Liver (tissue), 3 donors: ENCODE results near the gene SIKE1.

Source experiments
- FOXA1 ChIP-seq: IDR thresholded peaks from 2 replicates; pipeline ENCODE4 v1.6.1; 2016; ENCODE audit warnings: antibody characterized with exemption
- GABPA ChIP-seq, 2 donors: IDR thresholded peaks in 1 of 2; conservative IDR thresholded peaks in 1 of 2; 2 replicates each; pipeline ENCODE4 v1.6.1; 2016; ENCODE audit warnings: antibody characterized with exemption in 2 of 2, mild to moderate bottlenecking in 1 of 2, moderate library complexity in 1 of 2
- HNF4A ChIP-seq, 2 donors: conservative IDR thresholded peaks; 2 replicates each; pipeline ENCODE4 v1.6.1; 2016; ENCODE audit warnings: antibody characterized with exemption in 2 of 2, mild to moderate bottlenecking in 2 of 2
- HNF4G ChIP-seq: IDR thresholded peaks from 2 replicates; pipeline ENCODE4 v1.6.1; 2016; ENCODE audit warnings: antibody characterized with exemption
- JUND ChIP-seq, 2 donors: IDR thresholded peaks; 2 replicates each; pipeline ENCODE4 v1.6.1; 2016; ENCODE audit warnings: antibody characterized with exemption in 2 of 2
- RAD21 ChIP-seq, 2 donors: IDR thresholded peaks; 2 replicates each; pipeline ENCODE4 v1.6.1; 2016; ENCODE audit warnings: antibody characterized with exemption in 2 of 2, mild to moderate bottlenecking in 2 of 2
- RXRA ChIP-seq, 2 donors: IDR thresholded peaks; 2 replicates each; pipeline ENCODE4 v1.6.1; 2017 to 2018; ENCODE audit warnings: antibody characterized with exemption in 2 of 2, mild to moderate bottlenecking in 1 of 2
- SP1 ChIP-seq: IDR thresholded peaks from 2 replicates; pipeline ENCODE4 v1.6.1; 2018; ENCODE audit warnings: antibody characterized with exemption, mild to moderate bottlenecking
- YY1 ChIP-seq: IDR thresholded peaks from 2 replicates; pipeline ENCODE4 v1.6.1; 2016; ENCODE audit warnings: antibody characterized with exemption, mild to moderate bottlenecking
- TF ChIP-seq, protein P1 (sequence below): fragments of 150-350 bp; IDR thresholded peaks from 2 replicates; pipeline ENCODE4 v1.5.1; 2017; ENCODE audit warnings: improper control_type of control experiment, low read depth, low read length; ENCODE audit not compliant: missing input control
- TF ChIP-seq, protein P2 (sequence below): IDR thresholded peaks from 2 replicates; pipeline ENCODE4 v1.6.1; 2016; ENCODE audit warnings: antibody characterized with exemption
- TF ChIP-seq, protein P3 (sequence below): IDR thresholded peaks from 2 replicates; pipeline ENCODE4 v1.6.1; 2016; ENCODE audit warnings: antibody characterized with exemption
- TF ChIP-seq, protein P4 (sequence below): IDR thresholded peaks from 2 replicates; pipeline ENCODE4 v1.6.1; 2016; ENCODE audit warnings: antibody characterized with exemption, mild to moderate bottlenecking
- TF ChIP-seq, protein P5 (sequence below): IDR thresholded peaks from 2 replicates; pipeline ENCODE4 v1.6.1; 2016; ENCODE audit warnings: antibody characterized with exemption
- donor health status: healthy.
- donor health status: healthy.

DNA sequence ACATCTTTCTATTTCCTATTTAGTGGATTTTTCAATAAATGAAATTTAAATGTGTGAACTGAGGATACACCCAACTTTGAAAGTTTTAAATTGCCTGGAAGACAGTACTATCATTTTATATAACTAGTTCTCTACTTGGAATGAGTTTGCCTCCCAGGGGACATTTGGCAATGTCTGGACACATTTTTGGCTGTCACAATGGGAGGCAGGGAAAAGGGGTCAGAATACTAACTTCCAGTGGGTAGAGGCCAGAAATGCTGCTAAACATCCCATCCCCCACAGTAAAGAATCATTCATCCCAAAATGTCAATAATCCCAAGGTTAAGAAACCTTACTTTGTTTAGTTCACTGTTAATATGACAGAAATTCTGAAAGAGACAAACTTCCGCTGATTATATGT lies 50.7 kb downstream of the SIKE1 start:
- TF ChIP-seq, protein P1, sequence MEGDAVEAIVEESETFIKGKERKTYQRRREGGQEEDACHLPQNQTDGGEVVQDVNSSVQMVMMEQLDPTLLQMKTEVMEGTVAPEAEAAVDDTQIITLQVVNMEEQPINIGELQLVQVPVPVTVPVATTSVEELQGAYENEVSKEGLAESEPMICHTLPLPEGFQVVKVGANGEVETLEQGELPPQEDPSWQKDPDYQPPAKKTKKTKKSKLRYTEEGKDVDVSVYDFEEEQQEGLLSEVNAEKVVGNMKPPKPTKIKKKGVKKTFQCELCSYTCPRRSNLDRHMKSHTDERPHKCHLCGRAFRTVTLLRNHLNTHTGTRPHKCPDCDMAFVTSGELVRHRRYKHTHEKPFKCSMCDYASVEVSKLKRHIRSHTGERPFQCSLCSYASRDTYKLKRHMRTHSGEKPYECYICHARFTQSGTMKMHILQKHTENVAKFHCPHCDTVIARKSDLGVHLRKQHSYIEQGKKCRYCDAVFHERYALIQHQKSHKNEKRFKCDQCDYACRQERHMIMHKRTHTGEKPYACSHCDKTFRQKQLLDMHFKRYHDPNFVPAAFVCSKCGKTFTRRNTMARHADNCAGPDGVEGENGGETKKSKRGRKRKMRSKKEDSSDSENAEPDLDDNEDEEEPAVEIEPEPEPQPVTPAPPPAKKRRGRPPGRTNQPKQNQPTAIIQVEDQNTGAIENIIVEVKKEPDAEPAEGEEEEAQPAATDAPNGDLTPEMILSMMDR: no peak
- TF ChIP-seq, protein P2, sequence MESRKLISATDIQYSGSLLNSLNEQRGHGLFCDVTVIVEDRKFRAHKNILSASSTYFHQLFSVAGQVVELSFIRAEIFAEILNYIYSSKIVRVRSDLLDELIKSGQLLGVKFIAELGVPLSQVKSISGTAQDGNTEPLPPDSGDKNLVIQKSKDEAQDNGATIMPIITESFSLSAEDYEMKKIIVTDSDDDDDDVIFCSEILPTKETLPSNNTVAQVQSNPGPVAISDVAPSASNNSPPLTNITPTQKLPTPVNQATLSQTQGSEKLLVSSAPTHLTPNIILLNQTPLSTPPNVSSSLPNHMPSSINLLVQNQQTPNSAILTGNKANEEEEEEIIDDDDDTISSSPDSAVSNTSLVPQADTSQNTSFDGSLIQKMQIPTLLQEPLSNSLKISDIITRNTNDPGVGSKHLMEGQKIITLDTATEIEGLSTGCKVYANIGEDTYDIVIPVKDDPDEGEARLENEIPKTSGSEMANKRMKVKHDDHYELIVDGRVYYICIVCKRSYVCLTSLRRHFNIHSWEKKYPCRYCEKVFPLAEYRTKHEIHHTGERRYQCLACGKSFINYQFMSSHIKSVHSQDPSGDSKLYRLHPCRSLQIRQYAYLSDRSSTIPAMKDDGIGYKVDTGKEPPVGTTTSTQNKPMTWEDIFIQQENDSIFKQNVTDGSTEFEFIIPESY: no peak
- no peak for TF ChIP-seq RAD21 (IDR thresholded peaks at IDR 0.05)
- no peak for TF ChIP-seq JUND (IDR thresholded peaks at IDR 0.05)
- TF ChIP-seq, protein P3, sequence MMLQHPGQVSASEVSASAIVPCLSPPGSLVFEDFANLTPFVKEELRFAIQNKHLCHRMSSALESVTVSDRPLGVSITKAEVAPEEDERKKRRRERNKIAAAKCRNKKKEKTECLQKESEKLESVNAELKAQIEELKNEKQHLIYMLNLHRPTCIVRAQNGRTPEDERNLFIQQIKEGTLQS: no peak
- TF ChIP-seq, protein P4, sequence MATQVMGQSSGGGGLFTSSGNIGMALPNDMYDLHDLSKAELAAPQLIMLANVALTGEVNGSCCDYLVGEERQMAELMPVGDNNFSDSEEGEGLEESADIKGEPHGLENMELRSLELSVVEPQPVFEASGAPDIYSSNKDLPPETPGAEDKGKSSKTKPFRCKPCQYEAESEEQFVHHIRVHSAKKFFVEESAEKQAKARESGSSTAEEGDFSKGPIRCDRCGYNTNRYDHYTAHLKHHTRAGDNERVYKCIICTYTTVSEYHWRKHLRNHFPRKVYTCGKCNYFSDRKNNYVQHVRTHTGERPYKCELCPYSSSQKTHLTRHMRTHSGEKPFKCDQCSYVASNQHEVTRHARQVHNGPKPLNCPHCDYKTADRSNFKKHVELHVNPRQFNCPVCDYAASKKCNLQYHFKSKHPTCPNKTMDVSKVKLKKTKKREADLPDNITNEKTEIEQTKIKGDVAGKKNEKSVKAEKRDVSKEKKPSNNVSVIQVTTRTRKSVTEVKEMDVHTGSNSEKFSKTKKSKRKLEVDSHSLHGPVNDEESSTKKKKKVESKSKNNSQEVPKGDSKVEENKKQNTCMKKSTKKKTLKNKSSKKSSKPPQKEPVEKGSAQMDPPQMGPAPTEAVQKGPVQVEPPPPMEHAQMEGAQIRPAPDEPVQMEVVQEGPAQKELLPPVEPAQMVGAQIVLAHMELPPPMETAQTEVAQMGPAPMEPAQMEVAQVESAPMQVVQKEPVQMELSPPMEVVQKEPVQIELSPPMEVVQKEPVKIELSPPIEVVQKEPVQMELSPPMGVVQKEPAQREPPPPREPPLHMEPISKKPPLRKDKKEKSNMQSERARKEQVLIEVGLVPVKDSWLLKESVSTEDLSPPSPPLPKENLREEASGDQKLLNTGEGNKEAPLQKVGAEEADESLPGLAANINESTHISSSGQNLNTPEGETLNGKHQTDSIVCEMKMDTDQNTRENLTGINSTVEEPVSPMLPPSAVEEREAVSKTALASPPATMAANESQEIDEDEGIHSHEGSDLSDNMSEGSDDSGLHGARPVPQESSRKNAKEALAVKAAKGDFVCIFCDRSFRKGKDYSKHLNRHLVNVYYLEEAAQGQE: no peak
- no peak for TF ChIP-seq GABPA (IDR thresholded peaks at IDR 0.05 in 1 of 2, conservative IDR thresholded peaks at IDR 0.05 in 1 of 2)
- TF ChIP-seq SP1: no peak
- TF ChIP-seq RXRA (IDR thresholded peaks at IDR 0.05): no peak
- TF ChIP-seq HNF4G: no peak
- TF ChIP-seq YY1: no peak
- TF ChIP-seq FOXA1: no peak
- TF ChIP-seq, protein P5, sequence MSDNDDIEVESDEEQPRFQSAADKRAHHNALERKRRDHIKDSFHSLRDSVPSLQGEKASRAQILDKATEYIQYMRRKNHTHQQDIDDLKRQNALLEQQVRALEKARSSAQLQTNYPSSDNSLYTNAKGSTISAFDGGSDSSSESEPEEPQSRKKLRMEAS: no peak
- TF ChIP-seq HNF4A (conservative IDR thresholded peaks at IDR 0.05): no peak
